ENCODE results near the gene UBR4.

UBR4 gene

DNA sequence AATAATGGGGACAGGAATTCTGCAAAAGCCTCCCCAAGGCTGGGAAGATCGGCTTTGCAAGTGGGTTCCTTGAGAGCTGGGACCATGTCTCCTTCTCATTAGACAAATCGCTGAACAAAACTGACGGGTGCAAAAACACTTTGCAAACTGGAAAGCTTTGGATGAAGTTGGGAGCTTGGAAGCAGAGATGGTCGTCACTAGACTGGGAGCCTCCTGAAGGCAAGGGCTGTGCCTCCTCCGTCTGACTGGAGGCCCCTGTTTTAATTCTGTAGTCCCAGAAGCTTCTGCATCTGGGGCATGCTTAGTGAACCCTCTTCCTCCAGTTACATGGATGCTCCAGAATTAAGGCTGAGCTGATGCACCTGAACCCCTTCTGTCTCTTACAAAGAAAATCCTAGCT, 171.3 kb downstream of the UBR4 start:
- TF ChIP-seq CTCF (IDR thresholded peaks at IDR 0.05; ENCODE audit: low read depth, low read length), result no peak
- in situ Hi-C loops (cut with HindIII; ENCODE audit: low sequenced_read_pairs), result no loop called here
- no peak overlapping the region for H3K4me3 ChIP-seq (ENCODE audit: low read depth, low read length)
- no peak for DNase-seq (ENCODE audit: low read depth, low spot score)

DNA sequence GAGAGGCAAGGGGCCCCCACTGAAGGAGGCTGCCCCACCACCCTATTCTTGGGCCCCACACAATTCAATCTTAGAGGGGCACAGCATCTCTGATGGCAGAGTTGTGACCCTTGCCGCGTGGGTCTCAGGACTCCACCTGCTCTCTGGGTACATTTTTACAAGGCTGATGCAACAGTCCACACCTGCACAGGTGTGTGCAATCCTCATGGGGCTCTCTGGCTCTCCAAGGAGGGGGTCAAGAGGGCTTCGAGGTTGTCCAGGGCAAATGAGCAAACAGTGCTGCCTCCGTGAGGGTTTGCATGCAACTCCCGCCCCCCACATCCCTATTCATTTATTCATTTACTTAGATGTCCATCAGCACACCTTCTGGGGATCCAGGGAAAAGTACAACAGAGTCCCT, 172.0 kb downstream of the UBR4 start:
- in situ Hi-C loops (cut with HindIII; ENCODE audit: low sequenced_read_pairs), result no loop called here
- H3K4me3 ChIP-seq (ENCODE audit: low read depth, low read length), result no peak overlapping the region
- TF ChIP-seq CTCF (IDR thresholded peaks at IDR 0.05; ENCODE audit: low read depth, low read length), result no peak
- no peak for DNase-seq (ENCODE audit: low read depth, low spot score)

- TF ChIP-seq CTCF (IDR thresholded peaks at IDR 0.05; ENCODE audit: low read depth, low read length), result no peak
- DNase-seq (ENCODE audit: low read depth, low spot score), result no peak
- in situ Hi-C loops (cut with HindIII; ENCODE audit: low sequenced_read_pairs), result no loop called here
- H3K4me3 ChIP-seq (ENCODE audit: low read depth, low read length), result no peak overlapping the region
Observed at GRCh38 chr1:19037659-19038058, 172.4 kb downstream of the UBR4 start.

- TF ChIP-seq CTCF (IDR thresholded peaks at IDR 0.05; ENCODE audit: low read depth, low read length), result no peak
- DNase-seq (ENCODE audit: low read depth, low spot score), result no peak
- no peak overlapping the region for H3K4me3 ChIP-seq (ENCODE audit: low read depth, low read length)
- in situ Hi-C loops (cut with HindIII; ENCODE audit: low sequenced_read_pairs), result no loop called here
Observed at GRCh38 chr1:19036813-19037605, 173.1 kb downstream of the UBR4 start.

DNA sequence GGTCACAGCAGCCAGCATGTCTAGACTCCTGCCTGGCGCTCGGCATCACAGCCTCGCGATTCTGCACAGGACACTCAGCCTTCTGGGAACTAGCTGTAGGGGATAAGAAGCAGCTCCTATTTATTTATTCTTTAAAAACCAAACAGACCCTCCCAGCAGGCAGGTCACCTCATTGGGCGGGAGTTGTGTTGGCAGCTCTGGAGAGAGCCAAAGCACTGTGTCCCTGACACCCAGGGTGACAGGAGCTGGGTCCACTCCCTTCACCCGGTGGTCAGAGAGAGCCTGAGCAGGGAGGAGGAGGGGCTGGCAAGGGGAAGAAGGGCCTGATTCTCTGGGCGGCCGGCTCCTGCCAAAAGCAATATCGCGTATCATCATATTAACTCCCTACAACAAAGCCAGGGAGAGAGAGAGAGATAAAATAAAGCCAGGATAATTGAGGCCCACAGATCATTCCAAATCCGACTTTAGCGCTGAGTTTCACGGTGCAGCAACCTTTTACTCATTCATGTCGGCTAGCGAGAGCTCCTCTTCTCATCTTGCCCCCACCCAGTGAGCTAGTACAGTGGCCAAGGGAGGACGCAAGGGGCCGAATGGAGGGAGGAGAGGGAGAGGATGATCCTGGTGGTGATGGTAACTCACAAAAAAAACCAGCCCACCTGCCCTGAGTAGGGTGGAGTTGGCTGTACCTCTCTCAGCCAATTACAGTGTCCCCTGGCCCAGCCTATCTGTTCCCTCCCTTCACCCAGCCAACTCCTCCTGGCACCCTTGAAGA, 173.8 kb downstream of the UBR4 start:
- in situ Hi-C loops (cut with HindIII; ENCODE audit: low sequenced_read_pairs), result no loop called here
- no peak overlapping the region for H3K4me3 ChIP-seq (ENCODE audit: low read depth, low read length)
- TF ChIP-seq CTCF (IDR thresholded peaks at IDR 0.05; ENCODE audit: low read depth, low read length), result no peak
- DNase-seq (ENCODE audit: low read depth, low spot score), result peak; percentile 26

DNA sequence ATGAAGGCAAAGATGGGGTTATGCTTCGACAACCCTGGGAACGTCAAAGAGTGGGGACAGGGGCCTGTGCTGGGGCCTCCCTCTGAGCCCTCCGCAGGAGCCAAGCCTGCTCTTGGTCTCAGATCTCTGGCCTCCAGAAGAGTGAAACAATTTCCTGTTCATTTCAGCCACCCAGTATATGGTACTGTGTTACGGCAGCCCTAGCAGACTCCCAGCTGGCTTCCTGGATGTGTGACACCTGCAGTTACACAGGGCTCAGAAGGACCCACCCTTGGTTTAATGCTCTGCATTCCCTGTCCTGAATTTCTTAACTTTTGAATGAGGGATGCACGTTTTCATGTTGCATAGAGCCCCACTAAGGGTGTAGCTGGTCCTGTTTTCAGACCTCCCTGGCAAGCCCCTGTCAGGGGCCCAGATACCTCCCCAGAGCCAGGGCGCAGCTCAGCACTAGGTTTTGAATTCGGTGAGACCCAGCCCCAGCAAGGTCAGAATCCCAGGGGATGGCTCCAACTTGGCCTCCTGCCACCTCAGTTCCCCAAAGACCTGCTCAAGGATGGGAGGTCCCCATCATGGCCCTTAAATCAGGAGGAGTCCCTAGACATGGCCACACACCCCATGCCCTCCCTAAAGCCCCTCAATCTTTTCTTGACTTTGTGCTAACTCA, 174.6 kb downstream of the UBR4 start:
- no peak overlapping the region for H3K4me3 ChIP-seq (ENCODE audit: low read depth, low read length)
- no peak for TF ChIP-seq CTCF (IDR thresholded peaks at IDR 0.05; ENCODE audit: low read depth, low read length)
- in situ Hi-C loops (cut with HindIII; ENCODE audit: low sequenced_read_pairs), result no loop called here
- no peak for DNase-seq (ENCODE audit: low read depth, low spot score)
